SK-N-SH (cell line): ENCODE measurements around the gene NSDHL.

ENCODE experiments used
- EP300 ChIP-seq, 2 experiments: IDR thresholded peaks; 2 replicates each; pipeline versions ENCODE4 v1.4.0 to v1.6.1; 2012; ENCODE audit warnings: borderline replicate concordance in 1 of 2, low read depth in 1 of 2, low read length in 1 of 2
- EZH2phosphoT487 ChIP-seq: fragments of 200-600 bp; sonication (generic); IDR thresholded peaks from 2 replicates; pipeline ENCODE4 v1.6.1; 2017; ENCODE audit warnings: low read depth, mixed run types, mild to moderate bottlenecking, antibody characterized with exemption, moderate library complexity, borderline replicate concordance
- FOSL2 ChIP-seq: IDR thresholded peaks from 2 replicates; pipeline ENCODE4 v1.4.0; 2012; ENCODE audit warnings: low read depth, mild to moderate bottlenecking, moderate library complexity, borderline replicate concordance
- POLR2AphosphoS5 ChIP-seq: IDR thresholded peaks from 2 replicates; pipeline ENCODE4 v1.6.1; 2012; ENCODE audit warnings: low read depth, low read length
- RAD21 ChIP-seq: IDR thresholded peaks from 2 replicates; pipeline ENCODE4 v1.6.1; 2012; ENCODE audit warnings: mild to moderate bottlenecking, low read length
- RXRA ChIP-seq: IDR thresholded peaks from 2 replicates; pipeline ENCODE4 v1.4.0; 2012; ENCODE audit warnings: low read depth, mild to moderate bottlenecking, borderline replicate concordance
- SIN3A ChIP-seq: IDR thresholded peaks from 2 replicates; pipeline ENCODE4 v1.6.1; 2012; ENCODE audit warnings: low read depth, mild to moderate bottlenecking, low read length, moderate library complexity, borderline replicate concordance
- SMC3 ChIP-seq: IDR thresholded peaks from 2 replicates; pipeline ENCODE4 v1.6.1; 2012; ENCODE audit warnings: low read depth, low read length, improper control_type of control experiment
- TAF1 ChIP-seq: IDR thresholded peaks from 2 replicates; pipeline ENCODE4 v1.6.1; 2012; ENCODE audit warnings: low read depth, mild to moderate bottlenecking, low read length, moderate library complexity, borderline replicate concordance
- TF ChIP-seq, protein P1 (sequence below): IDR thresholded peaks from 2 replicates; pipeline ENCODE4 v1.4.0; 2012; ENCODE audit warnings: low read depth, borderline replicate concordance
- TF ChIP-seq, protein P2 (sequence below): fragments of 200-600 bp; sonication (generic); IDR thresholded peaks from 2 replicates; pipeline ENCODE4 v1.6.1; 2017; ENCODE audit warnings: antibody characterized with exemption, mild to moderate bottlenecking, moderate library complexity
- TF ChIP-seq, protein P3 (sequence below): fragments of 150-350 bp; IDR thresholded peaks from 2 replicates; pipeline ENCODE4 v1.6.1; 2017; ENCODE audit warnings: antibody characterized with exemption, low read length, low read depth, borderline replicate concordance
- TF ChIP-seq, protein P4 (sequence below): IDR thresholded peaks from 2 replicates; pipeline ENCODE4 v1.4.0; 2012; ENCODE audit warnings: low read depth
- TF ChIP-seq, protein P5 (sequence below): IDR thresholded peaks from 2 replicates; pipeline ENCODE4; 2012

DNA sequence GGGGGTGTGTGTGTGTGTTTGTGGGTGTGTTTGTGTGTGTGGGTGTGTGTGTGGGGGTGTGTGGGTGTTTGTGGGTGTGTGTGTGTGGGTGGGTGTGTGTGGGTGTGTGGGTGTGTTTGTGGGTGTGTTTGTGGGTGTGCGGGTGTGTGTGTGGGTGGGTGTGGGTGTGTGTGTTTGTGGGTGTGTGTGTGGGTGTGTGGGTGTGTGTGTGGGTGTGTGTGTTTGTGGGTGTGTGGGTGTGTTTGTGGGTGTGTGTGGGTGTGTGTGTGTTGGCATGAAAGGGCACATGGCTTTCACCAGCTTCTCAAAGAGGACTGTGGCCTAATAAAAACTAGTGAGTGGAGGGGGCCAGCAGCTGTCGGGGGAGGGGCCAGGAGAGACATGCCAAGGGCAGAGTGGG lies 41.7 kb downstream of the NSDHL start:
- TF ChIP-seq, protein P1, sequence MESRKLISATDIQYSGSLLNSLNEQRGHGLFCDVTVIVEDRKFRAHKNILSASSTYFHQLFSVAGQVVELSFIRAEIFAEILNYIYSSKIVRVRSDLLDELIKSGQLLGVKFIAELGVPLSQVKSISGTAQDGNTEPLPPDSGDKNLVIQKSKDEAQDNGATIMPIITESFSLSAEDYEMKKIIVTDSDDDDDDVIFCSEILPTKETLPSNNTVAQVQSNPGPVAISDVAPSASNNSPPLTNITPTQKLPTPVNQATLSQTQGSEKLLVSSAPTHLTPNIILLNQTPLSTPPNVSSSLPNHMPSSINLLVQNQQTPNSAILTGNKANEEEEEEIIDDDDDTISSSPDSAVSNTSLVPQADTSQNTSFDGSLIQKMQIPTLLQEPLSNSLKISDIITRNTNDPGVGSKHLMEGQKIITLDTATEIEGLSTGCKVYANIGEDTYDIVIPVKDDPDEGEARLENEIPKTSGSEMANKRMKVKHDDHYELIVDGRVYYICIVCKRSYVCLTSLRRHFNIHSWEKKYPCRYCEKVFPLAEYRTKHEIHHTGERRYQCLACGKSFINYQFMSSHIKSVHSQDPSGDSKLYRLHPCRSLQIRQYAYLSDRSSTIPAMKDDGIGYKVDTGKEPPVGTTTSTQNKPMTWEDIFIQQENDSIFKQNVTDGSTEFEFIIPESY = no peak
- TF ChIP-seq, protein P2, sequence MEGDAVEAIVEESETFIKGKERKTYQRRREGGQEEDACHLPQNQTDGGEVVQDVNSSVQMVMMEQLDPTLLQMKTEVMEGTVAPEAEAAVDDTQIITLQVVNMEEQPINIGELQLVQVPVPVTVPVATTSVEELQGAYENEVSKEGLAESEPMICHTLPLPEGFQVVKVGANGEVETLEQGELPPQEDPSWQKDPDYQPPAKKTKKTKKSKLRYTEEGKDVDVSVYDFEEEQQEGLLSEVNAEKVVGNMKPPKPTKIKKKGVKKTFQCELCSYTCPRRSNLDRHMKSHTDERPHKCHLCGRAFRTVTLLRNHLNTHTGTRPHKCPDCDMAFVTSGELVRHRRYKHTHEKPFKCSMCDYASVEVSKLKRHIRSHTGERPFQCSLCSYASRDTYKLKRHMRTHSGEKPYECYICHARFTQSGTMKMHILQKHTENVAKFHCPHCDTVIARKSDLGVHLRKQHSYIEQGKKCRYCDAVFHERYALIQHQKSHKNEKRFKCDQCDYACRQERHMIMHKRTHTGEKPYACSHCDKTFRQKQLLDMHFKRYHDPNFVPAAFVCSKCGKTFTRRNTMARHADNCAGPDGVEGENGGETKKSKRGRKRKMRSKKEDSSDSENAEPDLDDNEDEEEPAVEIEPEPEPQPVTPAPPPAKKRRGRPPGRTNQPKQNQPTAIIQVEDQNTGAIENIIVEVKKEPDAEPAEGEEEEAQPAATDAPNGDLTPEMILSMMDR = no peak
- TF ChIP-seq RAD21 (no peak), FOSL2 (no peak), EZH2phosphoT487 (no peak), EP300 (IDR thresholded peaks at IDR 0.05; ENCODE audit: borderline replicate concordance in 1 of 2, low read depth in 1 of 2, low read length in 1 of 2) (no peak), POLR2AphosphoS5 (no peak), TAF1 (no peak), SMC3 (no peak), RXRA (no peak), SIN3A (no peak)
- TF ChIP-seq, protein P3, sequence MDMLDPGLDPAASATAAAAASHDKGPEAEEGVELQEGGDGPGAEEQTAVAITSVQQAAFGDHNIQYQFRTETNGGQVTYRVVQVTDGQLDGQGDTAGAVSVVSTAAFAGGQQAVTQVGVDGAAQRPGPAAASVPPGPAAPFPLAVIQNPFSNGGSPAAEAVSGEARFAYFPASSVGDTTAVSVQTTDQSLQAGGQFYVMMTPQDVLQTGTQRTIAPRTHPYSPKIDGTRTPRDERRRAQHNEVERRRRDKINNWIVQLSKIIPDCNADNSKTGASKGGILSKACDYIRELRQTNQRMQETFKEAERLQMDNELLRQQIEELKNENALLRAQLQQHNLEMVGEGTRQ = no peak
- TF ChIP-seq, protein P4, sequence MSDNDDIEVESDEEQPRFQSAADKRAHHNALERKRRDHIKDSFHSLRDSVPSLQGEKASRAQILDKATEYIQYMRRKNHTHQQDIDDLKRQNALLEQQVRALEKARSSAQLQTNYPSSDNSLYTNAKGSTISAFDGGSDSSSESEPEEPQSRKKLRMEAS = no peak
- TF ChIP-seq, protein P5, sequence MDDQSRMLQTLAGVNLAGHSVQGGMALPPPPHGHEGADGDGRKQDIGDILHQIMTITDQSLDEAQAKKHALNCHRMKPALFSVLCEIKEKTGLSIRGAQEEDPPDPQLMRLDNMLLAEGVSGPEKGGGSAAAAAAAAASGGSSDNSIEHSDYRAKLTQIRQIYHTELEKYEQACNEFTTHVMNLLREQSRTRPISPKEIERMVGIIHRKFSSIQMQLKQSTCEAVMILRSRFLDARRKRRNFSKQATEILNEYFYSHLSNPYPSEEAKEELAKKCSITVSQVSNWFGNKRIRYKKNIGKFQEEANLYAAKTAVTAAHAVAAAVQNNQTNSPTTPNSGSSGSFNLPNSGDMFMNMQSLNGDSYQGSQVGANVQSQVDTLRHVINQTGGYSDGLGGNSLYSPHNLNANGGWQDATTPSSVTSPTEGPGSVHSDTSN = no peak
